OCI-LY7 (cell line): Measurements from ENCODE around the gene B4GALNT4.

Experiments
- EZH2phosphoT487 ChIP-seq: fragments of 200-600 bp; sonication (generic); IDR thresholded peaks from 2 replicates; pipeline ENCODE4 v1.6.1; 2018; ENCODE audit warnings: low read depth, borderline replicate concordance, mild to moderate bottlenecking, mixed run types, antibody characterized with exemption, low read length, moderate library complexity, mixed read lengths
- TF ChIP-seq, protein P1 (sequence below): fragments of 200-600 bp; sonication (generic); conservative IDR thresholded peaks from 2 replicates; pipeline ENCODE4 v1.5.1; 2014; ENCODE audit warnings: mild to moderate bottlenecking, antibody characterized with exemption, low read length, moderate library complexity, mixed read lengths

DNA sequence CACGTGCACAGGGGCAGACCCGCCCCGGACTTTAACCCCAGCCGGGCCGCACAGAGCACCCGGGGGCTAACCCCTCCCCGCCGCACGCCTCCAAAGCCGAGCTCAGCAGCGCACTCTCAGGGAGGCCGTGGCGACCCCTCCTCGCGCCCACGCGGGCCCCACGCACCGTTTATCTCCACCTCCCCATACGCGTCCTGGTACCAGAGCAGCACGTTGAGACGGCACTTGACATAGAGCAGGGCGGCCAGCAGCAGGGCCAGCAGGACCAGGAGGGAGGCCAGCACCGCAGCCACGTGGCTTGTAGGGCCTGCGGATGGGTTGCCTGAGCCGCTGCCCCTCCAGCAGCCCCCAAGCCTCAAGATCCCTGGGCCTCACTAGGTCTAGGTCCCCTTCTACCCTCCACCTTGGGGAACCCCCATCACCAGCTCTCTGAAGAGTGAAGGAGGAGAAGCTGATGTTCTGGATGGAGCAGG is 38.4 kb downstream of the B4GALNT4 start:
- TF ChIP-seq, protein P1, sequence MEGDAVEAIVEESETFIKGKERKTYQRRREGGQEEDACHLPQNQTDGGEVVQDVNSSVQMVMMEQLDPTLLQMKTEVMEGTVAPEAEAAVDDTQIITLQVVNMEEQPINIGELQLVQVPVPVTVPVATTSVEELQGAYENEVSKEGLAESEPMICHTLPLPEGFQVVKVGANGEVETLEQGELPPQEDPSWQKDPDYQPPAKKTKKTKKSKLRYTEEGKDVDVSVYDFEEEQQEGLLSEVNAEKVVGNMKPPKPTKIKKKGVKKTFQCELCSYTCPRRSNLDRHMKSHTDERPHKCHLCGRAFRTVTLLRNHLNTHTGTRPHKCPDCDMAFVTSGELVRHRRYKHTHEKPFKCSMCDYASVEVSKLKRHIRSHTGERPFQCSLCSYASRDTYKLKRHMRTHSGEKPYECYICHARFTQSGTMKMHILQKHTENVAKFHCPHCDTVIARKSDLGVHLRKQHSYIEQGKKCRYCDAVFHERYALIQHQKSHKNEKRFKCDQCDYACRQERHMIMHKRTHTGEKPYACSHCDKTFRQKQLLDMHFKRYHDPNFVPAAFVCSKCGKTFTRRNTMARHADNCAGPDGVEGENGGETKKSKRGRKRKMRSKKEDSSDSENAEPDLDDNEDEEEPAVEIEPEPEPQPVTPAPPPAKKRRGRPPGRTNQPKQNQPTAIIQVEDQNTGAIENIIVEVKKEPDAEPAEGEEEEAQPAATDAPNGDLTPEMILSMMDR = no peak
- no peak for TF ChIP-seq EZH2phosphoT487
